GM10266 (cell line): ENCODE results near the gene CDHR2.

Source experiments
- DNase-seq: peaks from one replicate; pipeline ENCODE4 v3.0.0; 2012; ENCODE audit errors: extremely low spot score
- TF ChIP-seq, protein P1 (sequence below): IDR thresholded peaks from 2 replicates; pipeline ENCODE4 v1.5.1; 2012; ENCODE audit warnings: mild to moderate bottlenecking, low read depth; ENCODE audit not compliant: control insufficient read depth, insufficient read depth; ENCODE audit errors: missing control alignments

The CDHR2 gene

DNA sequence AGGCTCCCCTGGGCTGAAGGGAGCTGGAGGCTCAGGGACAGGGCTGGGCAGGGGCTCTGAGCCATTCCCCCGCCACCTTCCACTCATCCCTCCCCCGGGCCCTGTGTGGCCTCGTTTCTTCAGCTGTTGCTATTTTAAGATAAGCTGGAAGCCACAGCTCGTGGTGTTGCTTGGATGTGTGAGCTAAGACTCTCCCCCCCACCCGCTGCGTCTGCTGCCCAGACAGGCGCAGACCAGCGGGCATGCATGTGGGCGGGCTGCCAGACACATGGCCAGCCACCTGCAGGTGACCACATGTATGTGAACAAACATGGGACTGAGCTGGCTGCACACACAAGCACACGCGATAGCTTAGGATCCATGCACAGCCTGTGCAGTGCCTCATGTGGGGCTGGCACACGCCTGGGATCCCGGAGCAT, 72.5 kb downstream of the CDHR2 start:
- no peak for DNase-seq
- TF ChIP-seq, protein P1, sequence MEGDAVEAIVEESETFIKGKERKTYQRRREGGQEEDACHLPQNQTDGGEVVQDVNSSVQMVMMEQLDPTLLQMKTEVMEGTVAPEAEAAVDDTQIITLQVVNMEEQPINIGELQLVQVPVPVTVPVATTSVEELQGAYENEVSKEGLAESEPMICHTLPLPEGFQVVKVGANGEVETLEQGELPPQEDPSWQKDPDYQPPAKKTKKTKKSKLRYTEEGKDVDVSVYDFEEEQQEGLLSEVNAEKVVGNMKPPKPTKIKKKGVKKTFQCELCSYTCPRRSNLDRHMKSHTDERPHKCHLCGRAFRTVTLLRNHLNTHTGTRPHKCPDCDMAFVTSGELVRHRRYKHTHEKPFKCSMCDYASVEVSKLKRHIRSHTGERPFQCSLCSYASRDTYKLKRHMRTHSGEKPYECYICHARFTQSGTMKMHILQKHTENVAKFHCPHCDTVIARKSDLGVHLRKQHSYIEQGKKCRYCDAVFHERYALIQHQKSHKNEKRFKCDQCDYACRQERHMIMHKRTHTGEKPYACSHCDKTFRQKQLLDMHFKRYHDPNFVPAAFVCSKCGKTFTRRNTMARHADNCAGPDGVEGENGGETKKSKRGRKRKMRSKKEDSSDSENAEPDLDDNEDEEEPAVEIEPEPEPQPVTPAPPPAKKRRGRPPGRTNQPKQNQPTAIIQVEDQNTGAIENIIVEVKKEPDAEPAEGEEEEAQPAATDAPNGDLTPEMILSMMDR, result no peak

DNA sequence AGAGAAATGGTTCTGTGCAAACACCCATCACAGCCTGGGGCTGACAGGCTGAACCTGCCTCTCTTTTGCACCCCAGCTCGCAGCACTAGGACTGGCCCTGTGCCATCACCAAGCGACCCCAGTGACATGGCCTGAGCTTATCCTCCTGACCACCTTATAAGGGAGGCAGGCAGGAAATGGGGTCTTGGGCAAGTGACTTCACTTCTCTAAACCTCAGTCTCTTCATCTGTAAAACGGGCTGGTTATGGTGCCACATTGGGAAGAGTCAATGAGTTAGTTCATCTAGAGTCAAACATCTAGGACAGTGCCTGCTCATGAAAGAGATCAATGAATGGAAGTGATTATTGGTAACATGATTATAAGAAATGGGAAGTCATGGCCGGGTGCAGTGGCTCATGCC, 75.0 kb downstream of the CDHR2 start:
- TF ChIP-seq, protein P1, result no peak
- DNase-seq, result no peak

DNA sequence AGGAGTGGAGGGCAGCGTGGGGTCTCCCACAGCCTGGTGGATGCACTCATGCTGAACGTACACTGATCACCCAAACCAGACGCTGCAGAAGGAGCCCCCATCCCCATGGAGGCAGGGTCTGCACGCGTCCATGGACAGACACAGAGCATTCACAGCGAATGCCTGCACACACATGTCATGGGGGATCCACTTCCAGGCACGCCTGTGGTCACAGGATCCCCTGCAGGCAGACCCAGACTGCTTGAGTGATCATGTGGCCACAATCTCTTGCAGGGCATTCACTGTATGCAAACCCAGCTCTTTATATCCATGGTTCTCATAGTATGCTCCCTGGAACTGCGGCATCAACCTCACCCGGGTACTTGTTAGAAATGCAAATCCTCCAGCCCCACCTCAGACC, 75.8 kb downstream of the CDHR2 start:
- TF ChIP-seq, protein P1, result no peak
- DNase-seq, result no peak

DNA sequence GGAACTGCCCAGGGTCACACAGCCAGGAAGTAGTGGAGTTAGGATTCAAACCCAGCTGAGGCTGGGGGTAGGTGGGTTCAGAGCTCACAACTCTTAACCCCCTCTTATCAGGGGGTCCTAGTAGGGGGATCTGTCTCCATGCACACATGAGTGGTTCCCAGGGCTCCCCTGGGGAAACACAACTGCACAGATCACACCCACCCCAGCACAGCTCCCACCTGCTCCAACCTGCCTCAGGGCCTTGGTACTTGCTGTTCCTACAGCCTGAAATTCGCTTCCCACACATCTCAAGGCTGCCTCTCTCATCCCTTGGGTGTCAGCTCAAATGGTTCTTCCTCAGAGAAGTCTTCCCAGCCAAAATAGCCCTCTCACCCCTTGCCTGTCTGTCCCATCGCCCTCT, 76.4 kb downstream of the CDHR2 start:
- DNase-seq, result no peak
- TF ChIP-seq, protein P1, result no peak

DNA sequence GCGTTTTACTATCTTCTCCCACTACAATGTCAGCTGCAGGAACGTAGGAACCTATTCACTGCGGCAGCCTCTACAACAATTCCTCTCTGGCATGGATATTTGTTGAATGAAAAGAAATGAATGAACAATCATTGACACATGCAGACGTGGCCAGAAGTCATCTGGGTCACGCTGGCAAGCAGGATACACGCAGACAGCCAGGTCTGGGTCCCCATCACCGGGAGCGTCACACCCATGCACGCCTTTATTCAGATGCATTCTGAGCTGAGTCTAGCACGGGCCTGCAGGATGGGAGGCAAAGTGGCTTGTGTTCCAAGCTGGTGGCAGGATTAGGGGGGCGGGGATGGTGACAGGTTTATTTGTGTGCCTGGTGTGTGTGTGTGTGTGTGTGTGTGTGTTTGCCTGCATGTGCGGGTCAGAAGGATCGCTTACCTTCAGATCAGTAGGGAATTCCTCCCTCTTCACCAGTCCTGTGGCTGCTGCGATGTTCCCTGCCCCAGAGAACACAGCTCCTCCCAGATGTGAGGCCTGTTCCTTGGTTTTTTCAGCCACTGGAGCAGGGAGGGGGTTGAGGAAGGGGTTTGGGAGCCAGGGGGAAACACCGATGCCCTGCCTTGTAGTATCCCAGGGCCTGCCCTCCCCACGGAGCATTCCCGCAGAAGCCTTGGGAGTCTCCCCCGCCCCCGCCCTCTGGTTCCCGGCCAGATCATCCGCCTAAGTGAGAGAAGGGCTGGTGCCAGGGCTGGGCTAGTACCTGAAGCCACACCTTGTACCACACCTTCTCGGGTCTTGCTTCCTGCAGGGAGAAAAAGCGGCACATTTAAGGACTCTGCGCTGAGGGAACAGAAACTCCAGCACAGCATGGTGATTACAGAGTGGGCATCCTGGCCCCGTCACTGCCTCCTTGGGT, 77.1 kb downstream of the CDHR2 start:
- TF ChIP-seq, protein P1, result no peak
- no peak for DNase-seq

DNA sequence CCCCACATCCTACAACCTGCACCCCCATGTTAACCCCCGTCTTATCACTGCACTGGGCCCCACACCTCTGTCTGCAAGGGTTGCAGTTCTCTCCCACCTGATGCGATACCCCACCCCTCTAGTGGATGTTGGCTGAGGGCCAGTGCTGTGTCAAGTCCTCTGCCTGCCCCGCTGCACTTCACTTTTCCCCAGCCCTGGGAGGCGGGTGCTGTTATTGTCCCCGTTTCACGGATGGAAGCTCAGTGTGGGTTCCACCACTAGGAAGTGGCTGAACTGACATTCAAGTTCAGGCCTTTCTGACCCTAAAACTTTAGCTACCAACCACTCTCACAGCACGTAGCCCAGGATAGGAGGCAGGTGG, 77.7 kb downstream of the CDHR2 start:
- TF ChIP-seq, protein P1, result no peak
- no peak for DNase-seq

DNA sequence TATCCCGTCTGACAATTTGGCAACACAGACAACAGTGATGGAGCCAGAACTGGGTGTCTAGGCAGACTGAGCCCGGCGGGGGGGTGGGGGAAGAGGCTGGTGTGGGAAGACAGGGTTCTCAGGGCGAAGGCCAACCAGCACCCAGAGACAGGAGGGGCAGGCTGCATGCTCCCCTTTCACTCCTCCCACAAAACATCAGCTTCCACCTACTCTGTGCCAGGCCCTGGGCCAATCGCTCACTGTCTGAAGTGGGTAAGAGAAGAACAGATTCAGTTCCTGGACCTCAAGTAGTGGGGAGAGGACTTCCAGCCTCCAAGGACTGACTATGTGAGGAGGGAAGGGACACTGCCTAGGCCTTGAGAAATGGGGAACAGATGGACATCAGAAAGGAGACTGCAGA, 78.4 kb downstream of the CDHR2 start:
- TF ChIP-seq, protein P1, result no peak
- DNase-seq, result no peak
